OCI-LY1 (cell line): ENCODE measurements around the gene MINDY1.
A peak's percentile ranks its signal among the peaks of the same experiment; 100 is the strongest.

Experiments used
- H2AFZ ChIP-seq: fragments of 200-600 bp; sonication (generic), shearing (Covaris generic); 2 replicates; pipeline ENCODE4 v1.6.0; 2014; ENCODE audit warnings: antibody characterized with exemption, mild to moderate bottlenecking, low read length
- H3F3A ChIP-seq: fragments of 200-600 bp; sonication (generic), shearing (Covaris generic); 2 replicates; pipeline ENCODE4 v1.6.0; 2014; ENCODE audit warnings: mild to moderate bottlenecking, antibody characterized with exemption, low read length, moderate library complexity; ENCODE audit not compliant: insufficient read depth
- H3K27ac ChIP-seq: fragments of 200-600 bp; sonication (generic); 2 replicates; pipeline ENCODE4 v1.5.1; 2014; ENCODE audit warnings: low read length, mixed run types, mild to moderate bottlenecking, low read depth; ENCODE audit not compliant: poor library complexity, severe bottlenecking
- H3K27me3 ChIP-seq: fragments of 200-600 bp; sonication (generic); 2 replicates; pipeline ENCODE4 v1.6.0; 2014; ENCODE audit warnings: antibody characterized with exemption, mild to moderate bottlenecking, low read length, moderate library complexity; ENCODE audit not compliant: insufficient read depth
- H3K36me3 ChIP-seq: fragments of 200-600 bp; sonication (generic); 2 replicates; pipeline ENCODE4 v1.6.1; 2014; ENCODE audit warnings: mild to moderate bottlenecking, antibody characterized with exemption, low read length, moderate library complexity, mixed read lengths; ENCODE audit not compliant: insufficient read depth
- H3K4me1 ChIP-seq: fragments of 200-600 bp; sonication (generic); 2 replicates; pipeline ENCODE4 v1.5.1; 2014; ENCODE audit warnings: mild to moderate bottlenecking, low read length, moderate library complexity; ENCODE audit not compliant: insufficient read depth, severe bottlenecking
- H3K4me2 ChIP-seq: fragments of 200-600 bp; sonication (generic), shearing (Covaris generic); 2 replicates; pipeline ENCODE4 v1.6.1; 2014; ENCODE audit warnings: low read length
- H3K4me3 ChIP-seq: fragments of 200-600 bp; sonication (generic); 2 replicates; pipeline ENCODE4 v1.5.1; 2014; ENCODE audit warnings: low read length, low read depth, mild to moderate bottlenecking, mixed read lengths; ENCODE audit not compliant: poor library complexity, severe bottlenecking
- H3K79me2 ChIP-seq: fragments of 200-600 bp; shearing (Covaris generic); 2 replicates; pipeline ENCODE4 v1.6.1; 2016; ENCODE audit warnings: mixed run types, low read length, mixed read lengths; ENCODE audit not compliant: insufficient read depth
- H3K9ac ChIP-seq: fragments of 200-600 bp; sonication (generic), shearing (Covaris generic); 2 replicates; pipeline ENCODE4 v1.6.1; 2014; ENCODE audit warnings: mild to moderate bottlenecking, low read length, mixed read lengths
- H3K9me2 ChIP-seq: fragments of 200-600 bp; sonication (generic), shearing (Covaris generic); 2 replicates; pipeline ENCODE4 v1.6.1; 2014; ENCODE audit warnings: low read depth, mild to moderate bottlenecking, low read length, mixed read lengths
- H3K9me3 ChIP-seq: fragments of 200-600 bp; shearing (Covaris generic); 2 replicates; pipeline ENCODE4 v1.6.1; 2014; ENCODE audit warnings: low read length, mixed read lengths
- H4K20me1 ChIP-seq: fragments of 200-600 bp; sonication (generic), shearing (Covaris generic); 2 replicates; pipeline ENCODE4 v1.6.0; 2016; ENCODE audit warnings: mild to moderate bottlenecking, low read length; ENCODE audit not compliant: insufficient read depth
- EZH2 ChIP-seq: fragments of 200-600 bp; sonication (generic), shearing (Covaris generic); IDR thresholded peaks from 2 replicates; pipeline ENCODE4 v1.8.0; 2017; ENCODE audit warnings: borderline replicate concordance, mixed run types, mild to moderate bottlenecking, antibody characterized with exemption, low read length, moderate library complexity, mixed read lengths
- TF ChIP-seq, protein P1 (sequence below): fragments of 200-600 bp; sonication (generic), shearing (Covaris generic); IDR thresholded peaks from 2 replicates; pipeline ENCODE4 v1.5.1; 2017; ENCODE audit warnings: mild to moderate bottlenecking, antibody characterized with exemption, low read length, moderate library complexity, mixed read lengths

MINDY1 gene

GRCh38 chr1:150971583-150972416 lies 34.9 kb downstream of the MINDY1 start:
- Histone ChIP-seq H4K20me1 (no peaks in the 10 kb centered on the region), H3K27ac (peak overlapping the region; percentile 11), H2AFZ (no peak overlapping the region), H3K4me1 (peaks cover 30% of the 10 kb centered on the region), H3K27me3 (no peaks in the 10 kb centered on the region; the same call in 1 of the 2 replicates), H3K9me3 (no peaks in the 10 kb centered on the region), H3K4me2 (peak overlapping the region; percentile 87), H3K9ac (peak overlapping the region; percentile 3; the same call in 1 of the 2 replicates), H3K4me3 (peak overlapping the region; percentile 88), H3K79me2 (peaks cover 23% of the 10 kb centered on the region), H3K36me3 (peaks cover 21% of the 10 kb centered on the region), H3K9me2 (no peaks in the 10 kb centered on the region), H3F3A (no peaks in the 10 kb centered on the region; the same call in 1 of the 2 replicates)
- TF ChIP-seq, protein P1, sequence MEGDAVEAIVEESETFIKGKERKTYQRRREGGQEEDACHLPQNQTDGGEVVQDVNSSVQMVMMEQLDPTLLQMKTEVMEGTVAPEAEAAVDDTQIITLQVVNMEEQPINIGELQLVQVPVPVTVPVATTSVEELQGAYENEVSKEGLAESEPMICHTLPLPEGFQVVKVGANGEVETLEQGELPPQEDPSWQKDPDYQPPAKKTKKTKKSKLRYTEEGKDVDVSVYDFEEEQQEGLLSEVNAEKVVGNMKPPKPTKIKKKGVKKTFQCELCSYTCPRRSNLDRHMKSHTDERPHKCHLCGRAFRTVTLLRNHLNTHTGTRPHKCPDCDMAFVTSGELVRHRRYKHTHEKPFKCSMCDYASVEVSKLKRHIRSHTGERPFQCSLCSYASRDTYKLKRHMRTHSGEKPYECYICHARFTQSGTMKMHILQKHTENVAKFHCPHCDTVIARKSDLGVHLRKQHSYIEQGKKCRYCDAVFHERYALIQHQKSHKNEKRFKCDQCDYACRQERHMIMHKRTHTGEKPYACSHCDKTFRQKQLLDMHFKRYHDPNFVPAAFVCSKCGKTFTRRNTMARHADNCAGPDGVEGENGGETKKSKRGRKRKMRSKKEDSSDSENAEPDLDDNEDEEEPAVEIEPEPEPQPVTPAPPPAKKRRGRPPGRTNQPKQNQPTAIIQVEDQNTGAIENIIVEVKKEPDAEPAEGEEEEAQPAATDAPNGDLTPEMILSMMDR, result peak; percentile 14; the same call in 1 of the 2 replicates
- TF ChIP-seq EZH2, result no peak

DNA sequence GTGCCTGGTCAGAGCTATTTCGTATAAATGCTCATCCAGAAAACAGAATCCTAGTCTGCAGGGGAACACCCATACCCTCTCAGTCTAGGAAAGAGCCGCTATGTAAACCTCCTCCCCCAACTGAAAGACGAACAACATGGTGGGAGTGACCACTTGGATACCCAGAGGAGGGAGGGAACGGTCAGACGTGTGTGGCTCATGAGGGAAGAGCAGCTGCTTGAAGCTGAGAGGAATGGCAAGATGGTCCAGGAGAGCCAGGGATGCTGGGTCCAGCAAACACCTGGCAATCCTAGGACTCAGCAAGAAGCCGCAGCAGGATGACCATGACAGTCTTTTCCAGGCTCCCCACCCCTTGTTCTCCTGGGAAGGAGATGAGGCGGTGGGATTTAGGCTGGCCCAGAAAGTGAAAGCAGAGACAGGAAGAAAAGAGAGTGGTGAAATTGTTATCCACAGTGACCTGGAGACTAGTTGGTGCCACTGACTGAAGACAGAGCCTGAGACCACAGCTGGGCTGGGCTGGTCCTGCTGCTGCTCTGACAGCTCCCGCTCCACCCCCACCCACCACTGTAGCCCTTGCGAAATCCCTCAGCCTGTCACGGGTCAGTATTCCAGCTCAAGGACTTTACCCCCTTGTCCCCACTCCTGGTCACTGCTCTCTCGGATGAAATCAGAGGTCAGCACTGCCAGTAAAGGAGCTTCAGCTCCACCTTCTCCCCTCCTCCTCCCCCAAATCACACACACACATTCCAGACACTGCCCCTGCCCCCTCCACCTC lies 35.7 kb downstream of the MINDY1 start:
- Histone ChIP-seq H3K4me3 (no peak overlapping the region), H3K27ac (no peak overlapping the region), H3K79me2 (peaks cover 23% of the 10 kb centered on the region), H3K9me3 (no peaks in the 10 kb centered on the region), H3K9me2 (no peaks in the 10 kb centered on the region), H2AFZ (no peak overlapping the region), H3K4me2 (no peak overlapping the region), H3K4me1 (peaks cover 30% of the 10 kb centered on the region), H3K27me3 (no peaks in the 10 kb centered on the region), H3F3A (no peaks in the 10 kb centered on the region; the same call in 1 of the 2 replicates), H4K20me1 (no peaks in the 10 kb centered on the region), H3K36me3 (peaks cover 29% of the 10 kb centered on the region), H3K9ac (no peak overlapping the region)
- TF ChIP-seq, protein P1, result no peak
- TF ChIP-seq EZH2, result no peak

GRCh38 chr1:150969626-150970025 lies 37.1 kb downstream of the MINDY1 start:
- peaks cover 23% of the 10 kb centered on the region for H3K79me2 ChIP-seq
- H4K20me1 ChIP-seq, result no peaks in the 10 kb centered on the region
- H2AFZ ChIP-seq, result no peak overlapping the region
- H3K4me1 ChIP-seq, result peaks cover 24% of the 10 kb centered on the region
- no peaks in the 10 kb centered on the region for H3K9me3 ChIP-seq
- no peaks in the 10 kb centered on the region for H3K27me3 ChIP-seq
- no peak overlapping the region for H3K27ac ChIP-seq
- H3K4me2 ChIP-seq, result no peak overlapping the region
- no peaks in the 10 kb centered on the region for H3K9me2 ChIP-seq
- no peak overlapping the region for H3K4me3 ChIP-seq
- peaks cover 42% of the 10 kb centered on the region for H3K36me3 ChIP-seq
- TF ChIP-seq, protein P1, result no peak
- TF ChIP-seq EZH2, result no peak
- H3F3A ChIP-seq, result no peaks in the 10 kb centered on the region
- no peak overlapping the region for H3K9ac ChIP-seq
